Measurements from ENCODE around the gene ZBTB44.
"Not testable (repeated sequence)": the region's sequence is repeated elsewhere in the genome, so short reads cannot be mapped to it uniquely, and the experiment has no call there.

GRCh38 chr11:130233888-130234287, 80.8 kb downstream of the ZBTB44 start:
- not testable (repeated sequence) for TF ChIP-seq EZH2, EZH2phosphoT487 (IDR thresholded peaks at IDR 0.05)
- TF ChIP-seq, protein P1, sequence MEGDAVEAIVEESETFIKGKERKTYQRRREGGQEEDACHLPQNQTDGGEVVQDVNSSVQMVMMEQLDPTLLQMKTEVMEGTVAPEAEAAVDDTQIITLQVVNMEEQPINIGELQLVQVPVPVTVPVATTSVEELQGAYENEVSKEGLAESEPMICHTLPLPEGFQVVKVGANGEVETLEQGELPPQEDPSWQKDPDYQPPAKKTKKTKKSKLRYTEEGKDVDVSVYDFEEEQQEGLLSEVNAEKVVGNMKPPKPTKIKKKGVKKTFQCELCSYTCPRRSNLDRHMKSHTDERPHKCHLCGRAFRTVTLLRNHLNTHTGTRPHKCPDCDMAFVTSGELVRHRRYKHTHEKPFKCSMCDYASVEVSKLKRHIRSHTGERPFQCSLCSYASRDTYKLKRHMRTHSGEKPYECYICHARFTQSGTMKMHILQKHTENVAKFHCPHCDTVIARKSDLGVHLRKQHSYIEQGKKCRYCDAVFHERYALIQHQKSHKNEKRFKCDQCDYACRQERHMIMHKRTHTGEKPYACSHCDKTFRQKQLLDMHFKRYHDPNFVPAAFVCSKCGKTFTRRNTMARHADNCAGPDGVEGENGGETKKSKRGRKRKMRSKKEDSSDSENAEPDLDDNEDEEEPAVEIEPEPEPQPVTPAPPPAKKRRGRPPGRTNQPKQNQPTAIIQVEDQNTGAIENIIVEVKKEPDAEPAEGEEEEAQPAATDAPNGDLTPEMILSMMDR (IDR thresholded peaks at IDR 0.05) = not testable (repeated sequence)

Measured in neural progenitor cell (in vitro differentiated cells).